ENCODE data around the gene BRSK2.
"Not testable (repeated sequence)": the region's sequence is repeated elsewhere in the genome, so short reads cannot be mapped to it uniquely, and the experiment has no call there.

The BRSK2 gene

GRCh38 chr11:1354125-1354938, 35.4 kb upstream of the BRSK2 start:
- DNase-seq: no peak

GRCh38 chr11:1356007-1356435, 33.7 kb upstream of the BRSK2 start:
- DNase-seq: no peak

- DNase-seq: no peak
Measured at GRCh38 chr11:1356478-1356960, 33.2 kb upstream of the BRSK2 start.

- DNase-seq: no peak
Measured at GRCh38 chr11:1358286-1358685, 31.4 kb upstream of the BRSK2 start.

GRCh38 chr11:1358931-1359330, 30.8 kb upstream of the BRSK2 start:
- DNase-seq: not testable (repeated sequence)

- no peak for DNase-seq
Measured at GRCh38 chr11:1359556-1359955, 30.2 kb upstream of the BRSK2 start.

- DNase-seq: no peak
Measured at GRCh38 chr11:1360181-1360834, 29.4 kb upstream of the BRSK2 start.

GRCh38 chr11:1360835-1361357, 28.8 kb upstream of the BRSK2 start:
- DNase-seq: no peak

- no peak for DNase-seq
Measured at GRCh38 chr11:1361882-1362281, 27.9 kb upstream of the BRSK2 start.

- no peak for DNase-seq
Measured at GRCh38 chr11:1367721-1368120, 22.0 kb upstream of the BRSK2 start.

- no peak for DNase-seq
Measured at GRCh38 chr11:1368216-1368615, 21.5 kb upstream of the BRSK2 start.

GRCh38 chr11:1368966-1369365, 20.8 kb upstream of the BRSK2 start:
- no peak for DNase-seq

GRCh38 chr11:1369371-1370005, 20.2 kb upstream of the BRSK2 start:
- no peak for DNase-seq

- DNase-seq: no peak
Measured at GRCh38 chr11:1370186-1371025, 19.3 kb upstream of the BRSK2 start.

GRCh38 chr11:1371026-1371325, 18.8 kb upstream of the BRSK2 start:
- no peak for DNase-seq

GRCh38 chr11:1371377-1371776, 18.4 kb upstream of the BRSK2 start:
- no peak for DNase-seq

GRCh38 chr11:1371836-1372465, 17.8 kb upstream of the BRSK2 start:
- no peak for DNase-seq

- no peak for DNase-seq
Measured at GRCh38 chr11:1372660-1373059, 17.1 kb upstream of the BRSK2 start.

GRCh38 chr11:1373536-1374214, 16.1 kb upstream of the BRSK2 start:
- no peak for DNase-seq

GRCh38 chr11:1375161-1375954, 14.4 kb upstream of the BRSK2 start:
- DNase-seq: no peak

- no peak for DNase-seq
Measured at GRCh38 chr11:1375955-1376258, 13.8 kb upstream of the BRSK2 start.
